A549 treated with AZD2906 at 1 μM for 4 hours (cell line): ENCODE data around the gene PIP5K1B. TPM values are rescaled to one million over a fixed set of nuclear protein-coding genes. Genes with fewer than 3 reads are reported as not detected.

Source experiments
- total RNA-seq: library from RNA; stranded (reverse); fragments of 200-300 nt; extraction: Qiagen RNA extraction; gene quantifications from 5 replicates; pipeline ENCODE4 v1.2.3, GENCODE V29; 2022

The PIP5K1B gene, protein sequence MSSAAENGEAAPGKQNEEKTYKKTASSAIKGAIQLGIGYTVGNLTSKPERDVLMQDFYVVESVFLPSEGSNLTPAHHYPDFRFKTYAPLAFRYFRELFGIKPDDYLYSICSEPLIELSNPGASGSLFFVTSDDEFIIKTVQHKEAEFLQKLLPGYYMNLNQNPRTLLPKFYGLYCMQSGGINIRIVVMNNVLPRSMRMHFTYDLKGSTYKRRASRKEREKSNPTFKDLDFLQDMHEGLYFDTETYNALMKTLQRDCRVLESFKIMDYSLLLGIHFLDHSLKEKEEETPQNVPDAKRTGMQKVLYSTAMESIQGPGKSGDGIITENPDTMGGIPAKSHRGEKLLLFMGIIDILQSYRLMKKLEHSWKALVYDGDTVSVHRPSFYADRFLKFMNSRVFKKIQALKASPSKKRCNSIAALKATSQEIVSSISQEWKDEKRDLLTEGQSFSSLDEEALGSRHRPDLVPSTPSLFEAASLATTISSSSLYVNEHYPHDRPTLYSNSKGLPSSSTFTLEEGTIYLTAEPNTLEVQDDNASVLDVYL
- 0.04 TPM in 1 of 5 replicates, not detected in the others for total RNA-seq

DNA sequence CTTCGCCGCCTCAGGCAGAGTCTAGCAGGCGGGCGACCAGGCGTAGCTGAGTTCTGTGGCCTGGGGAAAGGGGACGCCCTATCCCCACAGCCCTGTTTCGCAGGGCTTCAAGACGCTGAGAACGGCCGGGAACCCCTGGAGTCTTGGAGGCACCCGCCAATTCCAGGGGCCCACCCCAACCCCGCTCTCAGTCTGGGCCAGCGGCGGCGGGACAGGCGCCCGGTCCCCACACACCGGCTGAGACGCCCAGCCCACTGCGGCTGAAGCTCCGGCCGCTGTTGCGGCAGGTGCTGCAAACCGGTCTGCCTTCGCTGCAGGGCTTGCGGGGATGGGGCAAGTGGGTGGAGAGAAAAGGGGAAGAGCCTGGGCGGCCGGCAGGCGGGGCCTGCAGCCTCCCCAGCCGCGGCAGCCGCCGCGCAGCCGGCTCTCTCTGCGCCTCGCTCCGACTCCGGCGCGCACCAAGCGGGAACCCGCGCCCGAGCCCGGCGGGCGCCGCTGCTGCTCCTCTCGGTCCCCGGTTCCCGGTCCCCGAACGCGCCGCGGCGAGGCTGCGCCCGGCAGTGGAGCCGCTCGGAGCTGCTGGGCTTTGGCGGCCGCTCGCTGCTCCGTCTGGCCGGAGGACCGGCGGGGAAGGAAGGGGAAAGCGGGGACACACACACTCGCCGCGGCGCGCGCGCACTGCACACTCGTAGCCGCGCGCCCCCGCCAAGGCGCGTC is at the start of gene PIP5K1B:
Gene PIP5K1B (plus strand): TSS at position 427 of the 717 bp plus-strand sequence. CDS start 117,375 bp downstream, outside the sequence.

DNA sequence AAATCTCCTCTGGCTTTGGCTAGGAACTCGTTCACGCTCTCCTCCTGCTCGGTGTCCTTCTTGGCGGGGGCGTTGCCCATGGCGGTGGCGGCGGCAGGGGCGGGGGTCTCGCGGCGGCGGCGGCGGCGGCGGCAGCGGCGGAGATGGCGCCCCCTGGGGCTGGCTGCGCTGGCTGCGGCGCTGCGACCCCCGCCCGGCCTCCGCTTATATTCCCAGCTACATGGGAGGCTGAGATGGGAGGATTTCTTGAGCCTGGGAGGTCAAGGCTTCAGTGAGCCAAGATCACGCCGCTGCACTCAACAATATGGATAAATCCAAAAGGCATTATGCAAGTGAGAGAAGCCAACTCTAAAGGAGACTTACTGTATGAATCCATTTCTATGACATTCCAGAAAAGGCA is 309.0 kb downstream of the PIP5K1B start, which contains the start of gene PRKACG:
Gene PRKACG (minus strand): TSS at position 101 of the 400 bp plus-strand sequence. CDS start 21 bp downstream, at position 80.

DNA sequence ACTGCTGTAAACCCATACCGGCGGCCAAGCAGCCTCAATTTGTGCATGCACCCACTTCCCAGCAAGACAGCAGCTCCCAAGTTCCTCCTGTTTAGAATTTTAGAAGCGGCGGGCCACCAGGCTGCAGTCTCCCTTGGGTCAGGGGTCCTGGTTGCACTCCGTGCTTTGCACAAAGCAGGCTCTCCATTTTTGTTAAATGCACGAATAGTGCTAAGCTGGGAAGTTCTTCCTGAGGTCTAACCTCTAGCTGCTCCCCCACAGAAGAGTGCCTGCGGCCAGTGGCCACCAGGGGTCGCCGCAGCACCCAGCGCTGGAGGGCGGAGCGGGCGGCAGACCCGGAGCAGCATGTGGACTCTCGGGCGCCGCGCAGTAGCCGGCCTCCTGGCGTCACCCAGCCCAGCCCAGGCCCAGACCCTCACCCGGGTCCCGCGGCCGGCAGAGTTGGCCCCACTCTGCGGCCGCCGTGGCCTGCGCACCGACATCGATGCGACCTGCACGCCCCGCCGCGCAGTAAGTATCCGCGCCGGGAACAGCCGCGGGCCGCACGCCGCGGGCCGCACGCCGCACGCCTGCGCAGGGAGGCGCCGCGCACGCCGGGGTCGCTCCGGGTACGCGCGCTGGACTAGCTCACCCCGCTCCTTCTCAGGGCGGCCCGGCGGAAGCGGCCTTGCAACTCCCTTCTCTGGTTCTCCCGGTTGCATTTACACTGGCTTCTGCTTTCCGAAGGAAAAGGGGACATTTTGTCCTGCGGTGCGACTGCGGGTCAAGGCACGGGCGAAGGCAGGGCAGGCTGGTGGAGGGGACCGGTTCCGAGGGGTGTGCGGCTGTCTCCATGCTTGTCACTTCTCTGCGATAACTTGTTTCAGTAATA is 330.6 kb downstream of the PIP5K1B start, which contains the start of gene FXN:
Gene FXN (plus strand): TSS at position 315 of the 871 bp plus-strand sequence. CDS start 31 bp downstream, at position 346.

Other genes starting within 250 kb of the PIP5K1B start
- not detected in 5 replicates for gene TMEM252, start 164.4 kb upstream of the PIP5K1B start, total RNA-seq